ENCODE data around the gene PARD3B.
A peak's percentile ranks its signal among the peaks of the same experiment; 100 is the strongest.

The PARD3B gene

GRCh38 chr2:205375461-205376448 is 830.5 kb downstream of the PARD3B start:
- DNase-seq, result no peak

- DNase-seq, result no peak
Observed at GRCh38 chr2:205377324-205377723, 832.0 kb downstream of the PARD3B start.

GRCh38 chr2:205383601-205384000 is 838.3 kb downstream of the PARD3B start:
- no peak for DNase-seq

GRCh38 chr2:205386109-205386508 is 840.8 kb downstream of the PARD3B start:
- DNase-seq, result no peak

GRCh38 chr2:205387350-205388055 is 842.2 kb downstream of the PARD3B start:
- no peak for DNase-seq

- DNase-seq, result peak; percentile 43
Observed at GRCh38 chr2:205390866-205391265, 845.6 kb downstream of the PARD3B start.

- no peak for DNase-seq
Observed at GRCh38 chr2:205401511-205401910, 856.2 kb downstream of the PARD3B start.

GRCh38 chr2:205402011-205402410 is 856.7 kb downstream of the PARD3B start:
- no peak for DNase-seq

GRCh38 chr2:205403244-205403825 is 858.1 kb downstream of the PARD3B start:
- no peak for DNase-seq

- no peak for DNase-seq
Observed at GRCh38 chr2:205405194-205405593, 859.9 kb downstream of the PARD3B start.

GRCh38 chr2:205405752-205406151 is 860.5 kb downstream of the PARD3B start:
- no peak for DNase-seq

- no peak for DNase-seq
Observed at GRCh38 chr2:205407984-205408383, 862.7 kb downstream of the PARD3B start.

- no peak for DNase-seq
Observed at GRCh38 chr2:205408696-205409095, 863.4 kb downstream of the PARD3B start.

- no peak for DNase-seq
Observed at GRCh38 chr2:205409411-205409810, 864.1 kb downstream of the PARD3B start.

GRCh38 chr2:205411558-205411957 is 866.3 kb downstream of the PARD3B start:
- DNase-seq, result no peak

GRCh38 chr2:205424326-205424725 is 879.1 kb downstream of the PARD3B start:
- no peak for DNase-seq

- no peak for DNase-seq
Observed at GRCh38 chr2:205425102-205425501, 879.8 kb downstream of the PARD3B start.

GRCh38 chr2:205427112-205427511 is 881.8 kb downstream of the PARD3B start:
- DNase-seq, result no peak

- DNase-seq, result no peak
Observed at GRCh38 chr2:205428811-205429210, 883.5 kb downstream of the PARD3B start.

GRCh38 chr2:205435970-205436369 is 890.7 kb downstream of the PARD3B start:
- DNase-seq, result no peak

- no peak for DNase-seq
Observed at GRCh38 chr2:205438241-205438640, 893.0 kb downstream of the PARD3B start.

- DNase-seq, result no peak
Observed at GRCh38 chr2:205439621-205440020, 894.3 kb downstream of the PARD3B start.

- no peak for DNase-seq
Observed at GRCh38 chr2:205441524-205441923, 896.2 kb downstream of the PARD3B start.

- no peak for DNase-seq
Observed at GRCh38 chr2:205448189-205448588, 902.9 kb downstream of the PARD3B start.

Measured in KG1 (cell line).